Breast epithelium (tissue), 3 donors: ENCODE measurements around the gene CCDC15.

Experiments used
- CTCF ChIP-seq, 3 donors: fragments of 450-650 bp; IDR thresholded peaks; one replicate each; pipeline ENCODE4 v1.5.1; 2016 to 2017; ENCODE audit warnings: antibody characterized with exemption in 3 of 3, mild to moderate bottlenecking in 3 of 3, moderate library complexity in 3 of 3
- POLR2A ChIP-seq: fragments of 450-650 bp; IDR thresholded peaks from one replicate; pipeline ENCODE4 v1.6.1; 2016; ENCODE audit warnings: antibody characterized with exemption, mild to moderate bottlenecking, moderate library complexity
- POLR2AphosphoS5 ChIP-seq, 3 donors: sonication (generic); formaldehyde crosslinking; IDR thresholded peaks; one replicate each; pipeline ENCODE4 v1.6.1; 2017; ENCODE audit warnings: antibody characterized with exemption in 3 of 3

DNA sequence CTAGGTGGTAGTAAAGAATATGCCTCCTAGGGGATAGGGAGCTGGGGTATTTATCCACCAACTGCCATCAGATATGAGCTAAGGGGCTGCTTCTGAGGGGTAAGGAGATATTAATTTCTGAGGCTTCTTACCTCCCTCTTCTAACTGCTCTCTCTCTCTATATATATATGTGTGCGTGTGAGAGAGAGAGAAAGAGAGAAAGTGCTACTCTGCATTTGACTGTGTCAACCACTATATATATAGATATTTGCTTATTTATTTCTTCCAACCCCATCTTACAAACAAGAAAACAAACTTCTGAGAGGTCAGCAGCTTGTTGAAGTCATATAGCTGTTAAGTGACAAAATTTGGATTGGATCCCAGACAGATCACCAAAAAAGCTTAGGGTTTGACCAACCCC lies 12.3 kb upstream of the CCDC15 start:
- TF ChIP-seq CTCF (IDR thresholded peaks at IDR 0.05) (no peak), POLR2AphosphoS5 (IDR thresholded peaks at IDR 0.05) (no peak), POLR2A (no peak)
